Activated B cell treated with CpG ODN at 0.5 μM for 24 hours (primary cell): ENCODE results near the gene ZNF546. TPM values are rescaled to one million over a fixed set of nuclear protein-coding genes. Genes with fewer than 3 reads are reported as not detected.

Experiments
- ATAC-seq: fragments of 200-7000 bp; cut with Tn5 transposase; one replicate; pipeline ENCODE4 v1.10.0; 2021; ENCODE audit warnings: low read depth, mild to moderate bottlenecking, moderate library complexity
- CTCF ChIA-PET: fragments of 350-600 bp; sonication (Branson Sonifier 250); formaldehyde crosslinking; loops from one replicate; lab custom pipeline; 2021; ENCODE audit warnings: antibody characterized with exemption; lab: Charles Lee
- POLR2A ChIA-PET: fragments of 350-600 bp; sonication (Branson Sonifier 250); formaldehyde crosslinking; loops from one replicate; lab custom pipeline; 2021; ENCODE audit warnings: antibody characterized with exemption; lab: Charles Lee
- DNase-seq: peaks from one replicate; pipeline ENCODE4 v3.0.0; 2022
- H3K27ac Mint-ChIP-seq: one replicate; pipeline ENCODE4 v1.8.0; 2020; ENCODE audit warnings: mixed read lengths
- H3K27me3 Mint-ChIP-seq: one replicate; pipeline ENCODE4 v1.8.0; 2021; ENCODE audit warnings: mixed read lengths
- H3K36me3 Mint-ChIP-seq: one replicate; pipeline ENCODE4 v1.8.0; 2021; ENCODE audit warnings: low read depth, mixed read lengths
- H3K4me1 Mint-ChIP-seq: one replicate; pipeline ENCODE4 v1.8.0; 2021; ENCODE audit warnings: mixed read lengths
- H3K4me3 Mint-ChIP-seq: one replicate; pipeline ENCODE4 v1.8.0; 2020; ENCODE audit warnings: mild to moderate bottlenecking, mixed read lengths
- H3K9me3 Mint-ChIP-seq: one replicate; pipeline ENCODE4 v1.8.0; 2020; ENCODE audit warnings: mixed read lengths
- CTCF ChIP-seq: fragments of 200-600 bp; IDR thresholded peaks from one replicate; pipeline ENCODE4 v1.8.0; 2022; ENCODE audit warnings: antibody characterized with exemption, mild to moderate bottlenecking
- intact Hi-C: fragments of 100-400 bp; cut with micrococcal nuclease; formaldehyde crosslinking; loops from one replicate; pipeline ENCODE4 v1.15.1; 2024
- total RNA-seq: library from RNA; stranded (reverse); gene quantifications from 2 replicates; pipeline ENCODE4 v1.2.3, GENCODE V29; 2022

ZNF546 gene
- total RNA-seq, 1 donor from 2014 or later = 11.6 TPM

- Mint-ChIP-seq H3K27me3 (no peaks in the 10 kb centered on the region), H3K27ac (no peak overlapping the region), H3K9me3 (no peaks in the 10 kb centered on the region), H3K4me1 (peaks cover 39% of the 10 kb centered on the region), H3K36me3 (peaks cover 17% of the 10 kb centered on the region), H3K4me3 (no peak overlapping the region)
- ChIA-PET POLR2A (no interaction called here), CTCF (no interaction called here)
- DNase-seq (no peak), ATAC-seq (no peak)
- intact Hi-C loops = no loop called here
- no peak for TF ChIP-seq CTCF
Measured at GRCh38 chr19:39967561-39967960, 29.3 kb upstream of the ZNF546 start.

- POLR2A ChIA-PET = interaction anchor here (1.1 to 3.0 kb wide), 3 partner anchors 16 to 122 kb away, joined by 5 to 90 read pairs (median 28); partner anchors contain the start of gene FBL
- Mint-ChIP-seq H3K27ac (peak overlapping the region; percentile 98), H3K4me1 (peaks cover 41% of the 10 kb centered on the region), H3K9me3 (no peaks in the 10 kb centered on the region), H3K27me3 (no peaks in the 10 kb centered on the region), H3K4me3 (no peak overlapping the region), H3K36me3 (peaks cover 28% of the 10 kb centered on the region)
- DNase-seq = no peak
- no peak for ATAC-seq
- CTCF ChIA-PET = interaction anchor here (2.4 kb wide), 1 partner anchor 15 kb away, joined by 39 read pairs; no protein-coding TSS in a partner anchor
- TF ChIP-seq CTCF = no peak
- intact Hi-C loops = no loop called here
Measured at GRCh38 chr19:39968789-39969188, 28.1 kb upstream of the ZNF546 start.

- Mint-ChIP-seq H3K27ac (peak overlapping the region; percentile 98), H3K36me3 (peaks cover 32% of the 10 kb centered on the region), H3K4me3 (peak overlapping the region; percentile 98), H3K9me3 (no peaks in the 10 kb centered on the region), H3K27me3 (no peaks in the 10 kb centered on the region), H3K4me1 (peaks cover 39% of the 10 kb centered on the region)
- ATAC-seq (no peak), DNase-seq (no peak)
- ChIA-PET CTCF (interaction anchor here (1.0 to 2.8 kb wide), 3 partner anchors 16 to 176 kb away, joined by 5 to 39 read pairs (median 21); partner anchors contain the start of gene ZNF780B), POLR2A (interaction anchor here (1.1 to 3.0 kb wide), 6 partner anchors 15 to 123 kb away, joined by 4 to 90 read pairs (median 30); partner anchors contain the start of gene FBL)
- no peak for TF ChIP-seq CTCF
- intact Hi-C loops = no loop called here
Measured at GRCh38 chr19:39969266-39969665, 27.6 kb upstream of the ZNF546 start.

- peaks cover 38% of the 10 kb centered on the region for H3K36me3 Mint-ChIP-seq
- DNase-seq = no peak
- H3K27me3 Mint-ChIP-seq = no peaks in the 10 kb centered on the region
- peak overlapping the region; percentile 98 for H3K27ac Mint-ChIP-seq
- H3K9me3 Mint-ChIP-seq = no peaks in the 10 kb centered on the region
- CTCF ChIA-PET = interaction anchor here (0.6 to 2.8 kb wide), 40 partner anchors 9 to 177 kb away, joined by 3 to 58 read pairs (median 7); partner anchors contain the start of genes DYRK1B, FBL, FCGBP and ZNF546
- H3K4me1 Mint-ChIP-seq = peaks cover 39% of the 10 kb centered on the region
- intact Hi-C loops = loop anchor here (1.0 to 5.0 kb wide), 3 partner anchors 29 to 177 kb away; no protein-coding TSS in a partner anchor
- ATAC-seq = no peak
- POLR2A ChIA-PET = interaction anchor here (0.7 to 3.0 kb wide), 27 partner anchors 9 to 781 kb away, joined by 3 to 90 read pairs (median 8); partner anchors contain the start of genes ACTMAP, DYRK1B, FBL and MAP3K10
- peak overlapping the region; percentile 98 for H3K4me3 Mint-ChIP-seq
- TF ChIP-seq CTCF = no peak
Measured at GRCh38 chr19:39969681-39970424, 27.0 kb upstream of the ZNF546 start.

- H3K9me3 Mint-ChIP-seq = no peaks in the 10 kb centered on the region
- ATAC-seq (peak; percentile 12), DNase-seq (no peak)
- peaks cover 39% of the 10 kb centered on the region for H3K4me1 Mint-ChIP-seq
- intact Hi-C loops = loop anchor here (1.0 to 5.0 kb wide), 3 partner anchors 29 to 177 kb away; no protein-coding TSS in a partner anchor
- ChIA-PET POLR2A (interaction anchor here (0.5 to 3.0 kb wide), 34 partner anchors 9 to 780 kb away, joined by 3 to 90 read pairs (median 7); partner anchors contain the start of genes ACTMAP, DYRK1B, FBL and MAP3K10), CTCF (interaction anchor here (0.6 to 2.8 kb wide), 41 partner anchors 9 to 178 kb away, joined by 3 to 58 read pairs (median 7); partner anchors contain the start of genes DYRK1B, FBL, FCGBP and ZNF546)
- peak overlapping the region; percentile 98 for H3K4me3 Mint-ChIP-seq
- TF ChIP-seq CTCF = no peak
- peaks cover 42% of the 10 kb centered on the region for H3K36me3 Mint-ChIP-seq
- no peaks in the 10 kb centered on the region for H3K27me3 Mint-ChIP-seq
- H3K27ac Mint-ChIP-seq = peak overlapping the region; percentile 98
Measured at GRCh38 chr19:39970425-39970674, 26.5 kb upstream of the ZNF546 start.
